ENCODE data around the gene ZNF429.
A peak's percentile ranks its signal among the peaks of the same experiment; 100 is the strongest.

ZNF429 gene

GRCh38 chr19:21576481-21576880 is 71.1 kb downstream of the ZNF429 start:
- Histone ChIP-seq H3K4me3 (ENCODE audit: control insufficient read depth in 1 of 7, extremely low read depth in 1 of 7, insufficient read depth in 4 of 7, low read depth in 2 of 7, low read length in 6 of 7) (no peak overlapping the region), H3K9me3 (ENCODE audit: control extremely low read depth in 1 of 5, control insufficient read depth in 4 of 5, insufficient read depth in 2 of 5, low read depth in 1 of 5, low read length in 4 of 5) (peaks cover 0 to 14% (median 0%) of the 10 kb centered on the region in 5 experiments), H3K36me3 (ENCODE audit: control insufficient read depth in 4 of 4, insufficient read depth in 4 of 4, low read length in 3 of 4) (no peaks in the 10 kb centered on the region), H3K27ac (ENCODE audit: insufficient read depth in 1 of 2, low read depth in 1 of 2, low read length in 2 of 2, poor library complexity in 1 of 2, severe bottlenecking in 2 of 2) (no peak overlapping the region), H3K4me1 (ENCODE audit: control extremely low read depth in 1 of 4, control insufficient read depth in 4 of 4, insufficient read depth in 4 of 4, low read length in 3 of 4) (peaks cover 0 to 7% (median 2%) of the 10 kb centered on the region in 4 experiments), H3K27me3 (replicated peaks in 2 of 5; ENCODE audit: control insufficient read depth in 4 of 5, insufficient read depth in 5 of 5, low read length in 4 of 5) (no peaks in the 10 kb centered on the region)
- ChIA-PET POLR2A (no interaction called here), CTCF (interaction anchor here (1.0 to 1.2 kb wide), 3 partner anchors 13 to 95 kb away, joined by 3 read pairs; no protein-coding TSS in a partner anchor)
- DNase-seq: no peak
- WGBS (ENCODE audit: insufficient coverage): 100% methylated on average over 1 of the region's 3 CpGs

DNA sequence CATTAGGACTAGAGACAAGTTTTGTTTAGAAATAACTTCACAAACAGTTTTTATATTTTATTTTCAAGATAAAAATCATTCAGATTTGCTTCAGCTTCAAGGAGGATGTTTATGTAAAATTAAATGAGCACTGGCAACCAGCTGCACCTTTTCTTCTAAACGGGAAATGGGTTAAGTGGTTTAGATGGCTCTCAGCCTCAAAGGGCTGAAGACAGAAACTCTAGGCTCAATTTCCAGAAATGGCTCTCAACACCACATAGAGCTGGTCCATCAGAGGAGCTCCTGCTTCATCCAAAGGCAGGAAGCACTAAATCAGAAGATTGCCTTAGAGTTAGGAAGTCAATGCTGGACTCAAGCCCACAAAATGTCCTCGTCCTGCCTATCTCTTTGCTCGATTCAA is 74.7 kb downstream of the ZNF429 start:
- no peaks in the 10 kb centered on the region for H3K27me3 ChIP-seq (replicated peaks in 2 of 5; ENCODE audit: control insufficient read depth in 4 of 5, insufficient read depth in 5 of 5, low read length in 4 of 5)
- H3K4me1 ChIP-seq (ENCODE audit: control extremely low read depth in 1 of 4, control insufficient read depth in 4 of 4, insufficient read depth in 4 of 4, low read length in 3 of 4): peaks cover 0 to 13% (median 5%) of the 10 kb centered on the region in 4 experiments
- H3K4me3 ChIP-seq (ENCODE audit: control insufficient read depth in 1 of 7, extremely low read depth in 1 of 7, insufficient read depth in 4 of 7, low read depth in 2 of 7, low read length in 6 of 7): peak overlapping the region in 1 of 7 experiments; percentile 11
- peaks cover 0 to 7% (median 0%) of the 10 kb centered on the region in 5 experiments for H3K9me3 ChIP-seq (ENCODE audit: control extremely low read depth in 1 of 5, control insufficient read depth in 4 of 5, insufficient read depth in 2 of 5, low read depth in 1 of 5, low read length in 4 of 5)
- ChIA-PET POLR2A (interaction anchor here (1.1 to 1.4 kb wide), 2 partner anchors 74 to 75 kb away, joined by 3 read pairs; partner anchors contain the start of gene ZNF429), CTCF (interaction anchor here (0.9 to 1.4 kb wide), 9 partner anchors 8 to 105 kb away, joined by 3 to 6 read pairs (median 4); no protein-coding TSS in a partner anchor)
- no peaks in the 10 kb centered on the region for H3K36me3 ChIP-seq (ENCODE audit: control insufficient read depth in 4 of 4, insufficient read depth in 4 of 4, low read length in 3 of 4)
- DNase-seq: no peak
- H3K27ac ChIP-seq (ENCODE audit: insufficient read depth in 1 of 2, low read depth in 1 of 2, low read length in 2 of 2, poor library complexity in 1 of 2, severe bottlenecking in 2 of 2): no peak overlapping the region
- WGBS (ENCODE audit: insufficient coverage): 91% methylated on average over 1 of the region's 3 CpGs

DNA sequence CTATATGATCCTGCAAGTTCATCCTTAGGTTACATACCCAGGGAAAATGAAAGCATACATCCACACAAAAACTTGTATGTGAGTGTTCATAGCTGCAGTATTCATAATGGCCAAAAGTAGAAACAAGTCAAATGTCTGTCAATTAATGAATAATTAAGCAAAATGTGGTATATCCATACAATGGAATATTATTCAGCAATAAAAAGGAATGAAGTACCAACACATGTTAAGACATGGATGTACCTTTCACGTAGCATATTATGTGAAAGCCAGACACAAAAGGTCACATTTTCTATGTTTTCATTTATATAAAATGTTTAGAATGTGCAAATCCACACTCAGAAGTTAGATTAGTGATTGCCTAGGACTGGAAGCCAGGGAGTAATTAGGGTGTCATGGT is 75.4 kb downstream of the ZNF429 start:
- H3K4me3 ChIP-seq (ENCODE audit: control insufficient read depth in 1 of 7, extremely low read depth in 1 of 7, insufficient read depth in 4 of 7, low read depth in 2 of 7, low read length in 6 of 7): no peak overlapping the region
- H3K4me1 ChIP-seq (ENCODE audit: control extremely low read depth in 1 of 4, control insufficient read depth in 4 of 4, insufficient read depth in 4 of 4, low read length in 3 of 4): peaks cover 0 to 20% (median 8%) of the 10 kb centered on the region in 4 experiments
- ChIA-PET POLR2A (interaction anchor here (1.1 to 1.4 kb wide), 2 partner anchors 74 to 76 kb away, joined by 3 read pairs; partner anchors contain the start of gene ZNF429), CTCF (interaction anchor here (1.0 to 1.4 kb wide), 5 partner anchors 9 to 105 kb away, joined by 4 to 5 read pairs (median 4); no protein-coding TSS in a partner anchor)
- H3K27me3 ChIP-seq (replicated peaks in 2 of 5; ENCODE audit: control insufficient read depth in 4 of 5, insufficient read depth in 5 of 5, low read length in 4 of 5): no peaks in the 10 kb centered on the region
- H3K27ac ChIP-seq (ENCODE audit: insufficient read depth in 1 of 2, low read depth in 1 of 2, low read length in 2 of 2, poor library complexity in 1 of 2, severe bottlenecking in 2 of 2): no peak overlapping the region
- no CpG with 5 or more reads among the region's 1 CpG for WGBS (ENCODE audit: insufficient coverage)
- no peak for DNase-seq
- H3K36me3 ChIP-seq (ENCODE audit: control insufficient read depth in 4 of 4, insufficient read depth in 4 of 4, low read length in 3 of 4): no peaks in the 10 kb centered on the region
- H3K9me3 ChIP-seq (ENCODE audit: control extremely low read depth in 1 of 5, control insufficient read depth in 4 of 5, insufficient read depth in 2 of 5, low read depth in 1 of 5, low read length in 4 of 5): peaks cover 0 to 7% (median 0%) of the 10 kb centered on the region in 5 experiments

GRCh38 chr19:21581646-21582240 is 76.3 kb downstream of the ZNF429 start:
- ChIA-PET POLR2A (interaction anchor here (1.4 kb wide), 1 partner anchor 77 kb away, joined by 3 read pairs; the partner anchor contains the start of gene ZNF429), CTCF (interaction anchor here (1.2 kb wide), 1 partner anchor 18 kb away, joined by 5 read pairs; no protein-coding TSS in a partner anchor)

DNA sequence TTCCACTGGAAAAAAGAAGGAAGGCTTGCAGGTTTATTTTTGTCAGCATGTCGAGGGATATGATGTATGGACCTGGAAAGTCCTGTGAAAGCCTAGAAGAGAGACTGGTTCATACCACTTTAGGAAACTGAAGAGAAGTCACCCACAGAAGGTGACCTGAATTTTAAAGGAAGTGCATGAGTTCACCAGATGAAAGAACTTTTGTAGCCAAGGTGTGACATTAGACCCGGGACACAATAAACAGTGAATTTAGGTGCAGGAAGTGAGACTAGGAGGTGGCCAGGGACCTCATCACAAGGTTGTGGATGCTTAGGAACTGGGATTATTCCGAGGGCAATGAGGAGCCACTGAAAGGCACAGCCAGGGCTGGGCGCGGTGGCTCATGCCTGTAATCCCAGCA is 79.1 kb downstream of the ZNF429 start:
- DNase-seq: no peak
- Histone ChIP-seq H3K27me3 (replicated peaks in 2 of 5; ENCODE audit: control insufficient read depth in 4 of 5, insufficient read depth in 5 of 5, low read length in 4 of 5) (peaks cover 0 to 3% (median 0%) of the 10 kb centered on the region in 5 experiments), H3K27ac (ENCODE audit: insufficient read depth in 1 of 2, low read depth in 1 of 2, low read length in 2 of 2, poor library complexity in 1 of 2, severe bottlenecking in 2 of 2) (peak overlapping the region in 1 of 2 experiments; percentile 86), H3K36me3 (ENCODE audit: control insufficient read depth in 4 of 4, insufficient read depth in 4 of 4, low read length in 3 of 4) (no peaks in the 10 kb centered on the region), H3K4me1 (ENCODE audit: control extremely low read depth in 1 of 4, control insufficient read depth in 4 of 4, insufficient read depth in 4 of 4, low read length in 3 of 4) (peaks cover 0 to 33% (median 15%) of the 10 kb centered on the region in 4 experiments), H3K9me3 (ENCODE audit: control extremely low read depth in 1 of 5, control insufficient read depth in 4 of 5, insufficient read depth in 2 of 5, low read depth in 1 of 5, low read length in 4 of 5) (peaks cover 0 to 15% (median 0%) of the 10 kb centered on the region in 5 experiments), H3K4me3 (ENCODE audit: control insufficient read depth in 1 of 7, extremely low read depth in 1 of 7, insufficient read depth in 4 of 7, low read depth in 2 of 7, low read length in 6 of 7) (peak overlapping the region in 1 of 7 experiments; percentile 37)
- ChIA-PET POLR2A (interaction anchor here (0.6 to 2.5 kb wide), 3 partner anchors 12 to 576 kb away, joined by 4 to 7 read pairs (median 5); no protein-coding TSS in a partner anchor), CTCF (interaction anchor here (1.4 to 2.3 kb wide), 3 partner anchors 10 to 101 kb away, joined by 3 to 8 read pairs (median 6); no protein-coding TSS in a partner anchor)
- 80% methylated on average over 5 of the region's 5 CpGs for WGBS (ENCODE audit: insufficient coverage)

More at GRCh38 chr19:21581646-21582240, 76.3 kb downstream of the ZNF429 start:
- H3K9me3 ChIP-seq (ENCODE audit: control extremely low read depth in 1 of 5, control insufficient read depth in 4 of 5, insufficient read depth in 2 of 5, low read depth in 1 of 5, low read length in 4 of 5): peaks cover 0 to 6% (median 0%) of the 10 kb centered on the region in 5 experiments
- DNase-seq: no peak
- H3K27me3 ChIP-seq (replicated peaks in 2 of 5; ENCODE audit: control insufficient read depth in 4 of 5, insufficient read depth in 5 of 5, low read length in 4 of 5): peaks cover 0 to 1% (median 0%) of the 10 kb centered on the region in 5 experiments
- 100% methylated on average over 1 of the region's 1 CpG for WGBS (ENCODE audit: insufficient coverage)
- H3K4me1 ChIP-seq (ENCODE audit: control extremely low read depth in 1 of 4, control insufficient read depth in 4 of 4, insufficient read depth in 4 of 4, low read length in 3 of 4): peaks cover 0 to 24% (median 13%) of the 10 kb centered on the region in 4 experiments
- no peak overlapping the region for H3K27ac ChIP-seq (ENCODE audit: insufficient read depth in 1 of 2, low read depth in 1 of 2, low read length in 2 of 2, poor library complexity in 1 of 2, severe bottlenecking in 2 of 2)
- H3K36me3 ChIP-seq (ENCODE audit: control insufficient read depth in 4 of 4, insufficient read depth in 4 of 4, low read length in 3 of 4): no peaks in the 10 kb centered on the region
- no peak overlapping the region for H3K4me3 ChIP-seq (ENCODE audit: control insufficient read depth in 1 of 7, extremely low read depth in 1 of 7, insufficient read depth in 4 of 7, low read depth in 2 of 7, low read length in 6 of 7)

DNA sequence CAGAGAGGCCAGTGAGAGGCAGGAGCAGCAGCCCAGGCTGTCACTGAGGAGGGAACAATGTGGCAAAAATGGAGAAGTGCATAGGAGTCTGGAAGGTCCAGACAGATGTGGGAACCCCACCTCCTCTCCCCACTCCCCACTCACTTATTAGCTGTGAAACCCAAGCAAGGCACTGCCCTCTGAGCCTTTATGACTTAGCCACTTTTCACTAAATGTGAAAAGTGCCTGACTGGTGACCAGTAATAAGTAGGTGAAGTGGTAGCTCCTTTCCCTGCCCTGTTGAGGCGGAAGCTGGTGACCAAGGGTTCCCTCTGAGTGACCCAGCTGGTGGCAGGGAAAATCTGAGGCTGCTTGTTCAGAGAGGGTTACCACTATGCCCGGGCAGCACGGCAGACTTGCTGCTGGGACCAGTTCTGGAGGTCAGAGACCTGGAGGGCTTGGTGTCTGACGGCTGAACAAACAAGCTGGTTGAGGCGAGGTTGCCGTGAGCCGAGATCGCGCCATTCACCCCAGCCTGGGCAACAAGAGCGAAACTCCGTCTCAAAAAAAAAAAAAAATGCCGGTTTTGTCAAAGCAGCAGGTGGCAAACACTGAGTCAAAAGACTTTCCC is 80.0 kb downstream of the ZNF429 start:
- WGBS (ENCODE audit: insufficient coverage): 92% methylated on average over 11 of the region's 12 CpGs
- CTCF ChIA-PET: interaction anchor here (1.0 to 2.3 kb wide), 6 partner anchors 10 to 102 kb away, joined by 3 to 8 read pairs (median 4); no protein-coding TSS in a partner anchor
- POLR2A ChIA-PET: interaction anchor here (0.6 to 2.5 kb wide), 4 partner anchors 13 to 1418 kb away, joined by 3 to 7 read pairs (median 4); partner anchors contain the start of gene ZNF486

More for the DNA sequence above, 80.0 kb downstream of the ZNF429 start:
- DNase-seq: no peak
- peak overlapping the region in 1 of 2 experiments; percentile 86 for H3K27ac ChIP-seq (ENCODE audit: insufficient read depth in 1 of 2, low read depth in 1 of 2, low read length in 2 of 2, poor library complexity in 1 of 2, severe bottlenecking in 2 of 2)
- H3K27me3 ChIP-seq (replicated peaks in 2 of 5; ENCODE audit: control insufficient read depth in 4 of 5, insufficient read depth in 5 of 5, low read length in 4 of 5): peaks cover 0 to 3% (median 0%) of the 10 kb centered on the region in 5 experiments
- H3K4me1 ChIP-seq (ENCODE audit: control extremely low read depth in 1 of 4, control insufficient read depth in 4 of 4, insufficient read depth in 4 of 4, low read length in 3 of 4): peaks cover 0 to 26% (median 13%) of the 10 kb centered on the region in 4 experiments
- H3K4me3 ChIP-seq (ENCODE audit: control insufficient read depth in 1 of 7, extremely low read depth in 1 of 7, insufficient read depth in 4 of 7, low read depth in 2 of 7, low read length in 6 of 7): peak overlapping the region in 4 of 7 experiments; percentile 37 to 58 (median 50)
- peaks cover 0 to 15% (median 0%) of the 10 kb centered on the region in 5 experiments for H3K9me3 ChIP-seq (ENCODE audit: control extremely low read depth in 1 of 5, control insufficient read depth in 4 of 5, insufficient read depth in 2 of 5, low read depth in 1 of 5, low read length in 4 of 5)
- no peaks in the 10 kb centered on the region for H3K36me3 ChIP-seq (ENCODE audit: control insufficient read depth in 4 of 4, insufficient read depth in 4 of 4, low read length in 3 of 4)

All from common myeloid progenitor, CD34-positive (primary cell).